ENCODE data around the gene DDX19B.
A peak's percentile ranks its signal among the peaks of the same experiment; 100 is the strongest.

- no peak for TF ChIP-seq TEAD4 (CRISPR knock-in tag; IDR thresholded peaks at IDR 0.05)
- TF ChIP-seq USF2 (CRISPR knock-in tag; IDR thresholded peaks at IDR 0.05): peak; percentile 81
- no peak for TF ChIP-seq CTCF (IDR thresholded peaks at IDR 0.05)
- TF ChIP-seq AFF4 (CRISPR knock-in tag; IDR thresholded peaks at IDR 0.05; ENCODE audit: borderline replicate concordance): no peak
- no peak for TF ChIP-seq ZBTB21 (CRISPR knock-in tag; IDR thresholded peaks at IDR 0.05; ENCODE audit: borderline replicate concordance)
- no peak for TF ChIP-seq ZNF232 (CRISPR knock-in tag; IDR thresholded peaks at IDR 0.05)
- TF ChIP-seq ZNF512 (CRISPR knock-in tag; IDR thresholded peaks at IDR 0.05; ENCODE audit: borderline replicate concordance): no peak
- no peak for TF ChIP-seq ATF3 (CRISPR knock-in tag; conservative IDR thresholded peaks at IDR 0.05)
- no peak for TF ChIP-seq NFE2L1 (CRISPR knock-in tag; IDR thresholded peaks at IDR 0.05)
- TF ChIP-seq TP53 (CRISPR knock-in tag; IDR thresholded peaks at IDR 0.05): no peak
These were observed 9.5 kb upstream of the DDX19B start, which contains the start of gene AARS1 for GRCh38 chr16:70289229-70290094.

Data from WTC11 (cell line).